A673 (cell line): ENCODE measurements around the gene OR6K3.

Source experiments
- EZH2 ChIP-seq: fragments of 200-600 bp; sonication (generic); IDR thresholded peaks from 2 replicates; pipeline ENCODE4 v1.6.1; 2017; ENCODE audit warnings: borderline replicate concordance, low read depth, mild to moderate bottlenecking, mixed read lengths, antibody characterized with exemption, low read length; ENCODE audit not compliant: poor library complexity, severe bottlenecking
- TF ChIP-seq, protein P1 (sequence below): fragments of 300-800, 200-600 bp; sonication (generic); conservative IDR thresholded peaks from 2 replicates; pipeline ENCODE4 v1.5.1; 2017; ENCODE audit warnings: low read depth, mild to moderate bottlenecking, antibody characterized with exemption, low read length, moderate library complexity, mixed read lengths

DNA sequence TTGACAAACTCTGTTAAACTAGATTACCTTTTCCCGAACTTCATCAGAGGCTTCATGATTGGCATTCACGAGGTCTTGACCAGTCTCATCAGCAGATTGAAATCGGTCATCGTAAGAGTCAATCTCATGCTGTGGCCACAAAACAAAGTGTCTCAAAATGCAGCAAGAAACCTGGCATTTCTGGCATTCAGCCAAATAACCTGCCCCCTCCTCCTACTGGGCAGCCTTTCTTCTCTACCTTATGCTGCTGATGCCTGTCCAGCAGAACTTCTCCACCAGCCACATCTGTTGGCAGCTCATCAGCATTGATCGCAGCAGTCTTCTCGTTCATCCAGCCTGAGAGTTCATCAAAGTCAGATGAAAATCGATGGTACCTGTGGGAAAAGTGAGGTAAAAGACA, 46.2 kb downstream of the OR6K3 start:
- TF ChIP-seq, protein P1, sequence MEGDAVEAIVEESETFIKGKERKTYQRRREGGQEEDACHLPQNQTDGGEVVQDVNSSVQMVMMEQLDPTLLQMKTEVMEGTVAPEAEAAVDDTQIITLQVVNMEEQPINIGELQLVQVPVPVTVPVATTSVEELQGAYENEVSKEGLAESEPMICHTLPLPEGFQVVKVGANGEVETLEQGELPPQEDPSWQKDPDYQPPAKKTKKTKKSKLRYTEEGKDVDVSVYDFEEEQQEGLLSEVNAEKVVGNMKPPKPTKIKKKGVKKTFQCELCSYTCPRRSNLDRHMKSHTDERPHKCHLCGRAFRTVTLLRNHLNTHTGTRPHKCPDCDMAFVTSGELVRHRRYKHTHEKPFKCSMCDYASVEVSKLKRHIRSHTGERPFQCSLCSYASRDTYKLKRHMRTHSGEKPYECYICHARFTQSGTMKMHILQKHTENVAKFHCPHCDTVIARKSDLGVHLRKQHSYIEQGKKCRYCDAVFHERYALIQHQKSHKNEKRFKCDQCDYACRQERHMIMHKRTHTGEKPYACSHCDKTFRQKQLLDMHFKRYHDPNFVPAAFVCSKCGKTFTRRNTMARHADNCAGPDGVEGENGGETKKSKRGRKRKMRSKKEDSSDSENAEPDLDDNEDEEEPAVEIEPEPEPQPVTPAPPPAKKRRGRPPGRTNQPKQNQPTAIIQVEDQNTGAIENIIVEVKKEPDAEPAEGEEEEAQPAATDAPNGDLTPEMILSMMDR, result no peak
- no peak for TF ChIP-seq EZH2
